K562 (cell line): ENCODE measurements around the gene PLCB3. TPM values are rescaled to one million over a fixed set of nuclear protein-coding genes. Genes with fewer than 3 reads are reported as not detected.
A peak's percentile ranks its signal among the peaks of the same experiment; 100 is the strongest.

Experiments
- CBX1 ChIP-seq: sonication (generic); IDR thresholded peaks from 2 replicates; pipeline ENCODE4 v1.6.1; 2016; ENCODE audit warnings: antibody characterized with exemption, low read depth, mild to moderate bottlenecking
- DNMT1 ChIP-seq: fragments of 450-650 bp; IDR thresholded peaks from 2 replicates; pipeline ENCODE4 v1.6.1; 2016; ENCODE audit warnings: antibody characterized with exemption, mild to moderate bottlenecking
- GABPA ChIP-seq: fragments of 200-800 bp; sonication (Bioruptor generic); conservative IDR thresholded peaks from 2 replicates; pipeline ENCODE4 v1.6.1; 2016; ENCODE audit warnings: low read depth, missing genetic modification characterization, missing compliant biosample characterization
- GTF3C2 ChIP-seq: IDR thresholded peaks from 3 replicates; pipeline ENCODE4 v1.6.1; 2011; ENCODE audit warnings: borderline replicate concordance, mild to moderate bottlenecking, moderate library complexity; ENCODE audit not compliant: insufficient read length; ENCODE audit errors: extremely low read depth
- HNRNPL ChIP-seq: fragments of 200-400 bp; formaldehyde crosslinking; IDR thresholded peaks from 2 replicates; pipeline ENCODE4 v1.6.1; 2017; ENCODE audit warnings: low read depth, mild to moderate bottlenecking, low read length
- JUN ChIP-seq, 2 experiments: sonication (generic) in 1 of 2; formaldehyde crosslinking in 1 of 2; IDR thresholded peaks; 2 replicates each; pipeline versions ENCODE4 v1.6.1 to v1.8.0; 2012 to 2022; ENCODE audit warnings: borderline replicate concordance in 2 of 2, mild to moderate bottlenecking in 2 of 2, improper control_type of control experiment in 1 of 2, low read depth in 1 of 2, low read length in 1 of 2, missing genetic modification reagents in 1 of 2
- MCM3 ChIP-seq: fragments of 450-650 bp; IDR thresholded peaks from 2 replicates; pipeline ENCODE4 v1.6.1; 2016
- NONO ChIP-seq, 2 experiments: fragments of 200-400 bp in 1 of 2; fragments of 450-650 bp in 1 of 2; formaldehyde crosslinking in 1 of 2; IDR thresholded peaks; 2 replicates each; pipeline ENCODE4 v1.6.1; 2017; ENCODE audit warnings: low read depth in 2 of 2, mild to moderate bottlenecking in 2 of 2, moderate library complexity in 2 of 2, low read length in 1 of 2
- POLR2AphosphoS2 ChIP-seq: IDR thresholded peaks from 2 replicates; pipeline ENCODE4 v1.6.1; 2012; ENCODE audit warnings: low read length, improper control_type of control experiment
- RBBP5 ChIP-seq: fragments of 200-600 bp; sonication (generic); IDR thresholded peaks from 2 replicates; pipeline ENCODE4 v1.6.1; 2012; ENCODE audit warnings: borderline replicate concordance, mild to moderate bottlenecking, low read length, control low read depth, inconsistent platforms; ENCODE audit not compliant: insufficient read depth, poor library complexity, severe bottlenecking
- RBFOX2 ChIP-seq: fragments of 200-400 bp; formaldehyde crosslinking; IDR thresholded peaks from 2 replicates; pipeline ENCODE4 v1.6.1; 2017; ENCODE audit warnings: low read depth, mild to moderate bottlenecking, low read length, moderate library complexity
- RBM15 ChIP-seq: fragments of 200-400 bp; formaldehyde crosslinking; IDR thresholded peaks from 2 replicates; pipeline ENCODE4 v1.6.1; 2018; ENCODE audit warnings: mild to moderate bottlenecking, low read length, moderate library complexity; ENCODE audit not compliant: insufficient read depth
- SMAD4 ChIP-seq: fragments of 250-450 bp; sonication (Bioruptor Pico); conservative IDR thresholded peaks from 2 replicates; pipeline ENCODE4 v1.8.0; 2021; ENCODE audit warnings: inconsistent platforms, mild to moderate bottlenecking, moderate library complexity
- TBL1XR1 ChIP-seq, 2 experiments: IDR thresholded peaks; 2 replicates each; pipeline ENCODE4 v1.6.1; 2012; ENCODE audit warnings: improper control_type of control experiment in 2 of 2, low read length in 2 of 2, mild to moderate bottlenecking in 1 of 2
- U2AF1 ChIP-seq: fragments of 200-400 bp; formaldehyde crosslinking; optimal IDR thresholded peaks from 2 replicates; pipeline ENCODE3; 2017; ENCODE audit warnings: mild to moderate bottlenecking, low read depth, low read length, moderate library complexity
- ZBTB17 ChIP-seq: fragments of 450-650 bp; formaldehyde crosslinking; IDR thresholded peaks from 2 replicates; pipeline ENCODE4 v1.4.0; 2020; ENCODE audit warnings: mild to moderate bottlenecking
- ZKSCAN8 ChIP-seq: fragments of 200-800 bp; sonication (Bioruptor generic); IDR thresholded peaks from 2 replicates; pipeline ENCODE4 v1.6.1; 2016; ENCODE audit warnings: missing genetic modification characterization, missing compliant biosample characterization
- ZNF76 ChIP-seq: fragments of 250-450 bp; sonication (Bioruptor Pico); IDR thresholded peaks from 2 replicates; pipeline ENCODE4 v1.4.0; 2020; ENCODE audit warnings: mild to moderate bottlenecking, moderate library complexity, borderline replicate concordance
- ZSCAN32 ChIP-seq: fragments of 450-650 bp; formaldehyde crosslinking; IDR thresholded peaks from 2 replicates; pipeline ENCODE4 v1.4.0; 2020; ENCODE audit warnings: mild to moderate bottlenecking, moderate library complexity
- polyA plus RNA-seq, 8 experiments: library from polyadenylated mRNA; depleted of rRNA in 4 of 8; stranded (reverse) in 5 of 8; unstranded in 3 of 8; fragments of >200 nt; fragmentation: Nextera tagmentation in 2 of 8; fragmentation: Illumina TruSeq in 1 of 8; extraction: Ambion mirVana in 2 of 8; extraction: Trizol in 1 of 8; gene quantifications; 2 replicates each; pipeline versions ENCODE4 v1.2.1 to v1.2.3, GENCODE V29; 2011 to 2014; ENCODE audit warnings: inconsistent platforms in 1 of 8, missing spikeins in 1 of 8
- total RNA-seq, 7 experiments: library from RNA; depleted of rRNA in 6 of 7; stranded (reverse); fragments of >200 nt in 6 of 7; fragmentation: Illumina TruSeq in 2 of 7; extraction: Trizol in 2 of 7; gene quantifications; 2 replicates each; pipeline versions ENCODE4 v1.2.1 to v1.2.3, GENCODE V29; 2011 to 2021; ENCODE audit warnings: low replicate concordance in 1 of 7
- TF ChIP-seq, protein P1 (sequence below): sonication (generic); formaldehyde crosslinking; IDR thresholded peaks from 2 replicates; pipeline ENCODE4 v1.8.0; 2023; ENCODE audit warnings: mild to moderate bottlenecking, missing genetic modification reagents

The PLCB3 gene
- total and polyA plus RNA-seq, 9 of the 15 experiments (the other 6 are each of a cell fraction or from before 2014, with no cell fraction given), result 0.31 to 44.8 (median 14.6) TPM

DNA sequence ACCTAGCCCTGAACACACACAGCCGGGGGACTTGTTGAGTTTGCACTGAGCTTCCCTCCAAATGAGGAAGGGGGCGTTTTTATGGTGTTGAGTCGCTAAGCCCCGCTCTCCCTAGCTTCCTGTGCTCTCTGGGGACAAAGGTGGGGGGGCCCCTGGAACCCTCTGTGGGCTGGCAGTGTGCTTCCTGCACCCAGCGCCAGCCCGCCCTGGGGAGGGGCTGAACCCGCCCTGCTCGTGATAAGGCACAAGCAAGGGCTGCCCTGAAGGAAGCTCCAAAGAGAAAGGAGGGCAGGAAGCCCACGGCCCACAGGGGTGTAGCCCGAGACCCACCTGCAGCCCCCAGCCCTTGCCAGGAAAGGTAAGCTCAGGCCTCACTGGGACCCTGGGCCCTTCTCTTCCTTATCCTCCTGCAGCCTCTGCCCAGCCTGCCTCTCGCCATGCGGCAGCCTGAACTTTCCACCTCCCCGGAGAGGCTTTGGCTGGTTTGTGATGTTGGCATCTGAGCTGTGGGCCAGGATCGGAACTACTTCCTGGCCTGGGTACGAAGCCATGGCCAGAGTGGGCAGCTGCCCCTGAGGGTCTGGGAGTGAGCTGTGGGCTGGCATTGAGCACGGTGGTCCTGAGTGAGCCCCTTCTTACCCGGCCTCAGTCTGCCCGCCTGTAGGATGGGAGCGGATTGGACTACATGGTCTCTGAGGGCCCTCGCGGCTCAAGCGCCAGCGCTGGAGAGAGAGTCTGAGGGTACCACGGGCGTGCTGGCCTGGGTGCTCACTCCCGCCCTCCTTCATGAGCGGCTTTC lies 44.7 kb upstream of the PLCB3 start, which contains the start of gene FERMT3 (continued):
- TF ChIP-seq, protein P1, sequence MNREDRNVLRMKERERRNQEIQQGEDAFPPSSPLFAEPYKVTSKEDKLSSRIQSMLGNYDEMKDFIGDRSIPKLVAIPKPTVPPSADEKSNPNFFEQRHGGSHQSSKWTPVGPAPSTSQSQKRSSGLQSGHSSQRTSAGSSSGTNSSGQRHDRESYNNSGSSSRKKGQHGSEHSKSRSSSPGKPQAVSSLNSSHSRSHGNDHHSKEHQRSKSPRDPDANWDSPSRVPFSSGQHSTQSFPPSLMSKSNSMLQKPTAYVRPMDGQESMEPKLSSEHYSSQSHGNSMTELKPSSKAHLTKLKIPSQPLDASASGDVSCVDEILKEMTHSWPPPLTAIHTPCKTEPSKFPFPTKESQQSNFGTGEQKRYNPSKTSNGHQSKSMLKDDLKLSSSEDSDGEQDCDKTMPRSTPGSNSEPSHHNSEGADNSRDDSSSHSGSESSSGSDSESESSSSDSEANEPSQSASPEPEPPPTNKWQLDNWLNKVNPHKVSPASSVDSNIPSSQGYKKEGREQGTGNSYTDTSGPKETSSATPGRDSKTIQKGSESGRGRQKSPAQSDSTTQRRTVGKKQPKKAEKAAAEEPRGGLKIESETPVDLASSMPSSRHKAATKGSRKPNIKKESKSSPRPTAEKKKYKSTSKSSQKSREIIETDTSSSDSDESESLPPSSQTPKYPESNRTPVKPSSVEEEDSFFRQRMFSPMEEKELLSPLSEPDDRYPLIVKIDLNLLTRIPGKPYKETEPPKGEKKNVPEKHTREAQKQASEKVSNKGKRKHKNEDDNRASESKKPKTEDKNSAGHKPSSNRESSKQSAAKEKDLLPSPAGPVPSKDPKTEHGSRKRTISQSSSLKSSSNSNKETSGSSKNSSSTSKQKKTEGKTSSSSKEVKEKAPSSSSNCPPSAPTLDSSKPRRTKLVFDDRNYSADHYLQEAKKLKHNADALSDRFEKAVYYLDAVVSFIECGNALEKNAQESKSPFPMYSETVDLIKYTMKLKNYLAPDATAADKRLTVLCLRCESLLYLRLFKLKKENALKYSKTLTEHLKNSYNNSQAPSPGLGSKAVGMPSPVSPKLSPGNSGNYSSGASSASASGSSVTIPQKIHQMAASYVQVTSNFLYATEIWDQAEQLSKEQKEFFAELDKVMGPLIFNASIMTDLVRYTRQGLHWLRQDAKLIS, result peak; percentile 82; the same call in 1 of the 2 replicates
- TF ChIP-seq TBL1XR1 (IDR thresholded peaks at IDR 0.05; ENCODE audit: low read length in 2 of 2) (peak in 1 of 2 experiments; percentile 38; a peak in 1 of 4 replicates), U2AF1 (no peak), ZKSCAN8 (no peak), DNMT1 (no peak), RBFOX2 (peak; percentile 93), CBX1 (peak; percentile 66), ZBTB17 (CRISPR knock-in tag) (no peak), ZSCAN32 (CRISPR knock-in tag) (0 out of 2 replicates have a peak, but pooled peaks have one; percentile 8), RBBP5 (peak; percentile 63), POLR2AphosphoS2 (peak; percentile 76; the same call in 1 of the 2 replicates), ZNF76 (CRISPR knock-in tag) (0 out of 2 replicates have a peak, but pooled peaks have one; percentile 54), JUN (IDR thresholded peaks at IDR 0.05; ENCODE audit: borderline replicate concordance, low read depth, low read length) (no peak), JUN (CRISPR knock-in tag; IDR thresholded peaks at IDR 0.05; ENCODE audit: borderline replicate concordance) (peak; percentile 94), SMAD4 (CRISPR knock-in tag) (peak; percentile 52; the same call in 1 of the 2 replicates), GTF3C2 (no peak), GABPA (tag) (no peak), RBM15 (no peak), MCM3 (no peak), HNRNPL (0 out of 2 replicates have a peak, but pooled peaks have one; percentile 37), NONO (IDR thresholded peaks at IDR 0.05; ENCODE audit: low read depth in 2 of 2, low read length in 1 of 2) (0 out of 4 replicates have a peak, but pooled peaks of 1 of the 2 experiments have one; percentile 18)
